ENCODE measurements around the gene CSNK1D. TPM values are rescaled to one million over a fixed set of nuclear protein-coding genes. Genes with fewer than 3 reads are reported as not detected.

CSNK1D gene
- total and polyA plus RNA-seq, 2 donors (not counting 1 experiment from before 2014, with no cell fraction given), result 196 to 241 TPM

GRCh38 chr17:82195675-82196672 is 77.5 kb downstream of the CSNK1D start:
- H3K9ac ChIP-seq (ENCODE audit: low read length), result no peak overlapping the region
- H3K9me3 ChIP-seq (ENCODE audit: control extremely low read depth in 1 of 3, control insufficient read depth in 2 of 3, insufficient read depth in 1 of 3, low read length in 2 of 3), result no peaks in the 10 kb centered on the region

More at GRCh38 chr17:82195675-82196672, 77.5 kb downstream of the CSNK1D start:
- Mint-ChIP-seq H3K4me3 (no peak overlapping the region), H3K4me1 (peaks cover 15% of the 10 kb centered on the region), H3K27ac (no peak overlapping the region), H3K27me3 (no peaks in the 10 kb centered on the region), H3K9me3 (ENCODE audit: insufficient read depth) (no peaks in the 10 kb centered on the region)
- 96% methylated on average over 25 of the region's 25 CpGs for WGBS (ENCODE audit: insufficient coverage)
- ChIA-PET POLR2A (no interaction called here), CTCF (interaction anchor here (0.8 to 2.8 kb wide), 2 partner anchors 10 to 166 kb away, joined by 3 to 7 read pairs; no protein-coding TSS in a partner anchor)
- H3K4me2 ChIP-seq (replicated peaks; ENCODE audit: low read depth, low read length, poor library complexity, severe bottlenecking), result no peak overlapping the region
- TF ChIP-seq, protein P1, sequence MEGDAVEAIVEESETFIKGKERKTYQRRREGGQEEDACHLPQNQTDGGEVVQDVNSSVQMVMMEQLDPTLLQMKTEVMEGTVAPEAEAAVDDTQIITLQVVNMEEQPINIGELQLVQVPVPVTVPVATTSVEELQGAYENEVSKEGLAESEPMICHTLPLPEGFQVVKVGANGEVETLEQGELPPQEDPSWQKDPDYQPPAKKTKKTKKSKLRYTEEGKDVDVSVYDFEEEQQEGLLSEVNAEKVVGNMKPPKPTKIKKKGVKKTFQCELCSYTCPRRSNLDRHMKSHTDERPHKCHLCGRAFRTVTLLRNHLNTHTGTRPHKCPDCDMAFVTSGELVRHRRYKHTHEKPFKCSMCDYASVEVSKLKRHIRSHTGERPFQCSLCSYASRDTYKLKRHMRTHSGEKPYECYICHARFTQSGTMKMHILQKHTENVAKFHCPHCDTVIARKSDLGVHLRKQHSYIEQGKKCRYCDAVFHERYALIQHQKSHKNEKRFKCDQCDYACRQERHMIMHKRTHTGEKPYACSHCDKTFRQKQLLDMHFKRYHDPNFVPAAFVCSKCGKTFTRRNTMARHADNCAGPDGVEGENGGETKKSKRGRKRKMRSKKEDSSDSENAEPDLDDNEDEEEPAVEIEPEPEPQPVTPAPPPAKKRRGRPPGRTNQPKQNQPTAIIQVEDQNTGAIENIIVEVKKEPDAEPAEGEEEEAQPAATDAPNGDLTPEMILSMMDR (IDR thresholded peaks at IDR 0.05), result no peak
- no peak for TF ChIP-seq EZH2 (IDR thresholded peaks at IDR 0.05; ENCODE audit: borderline replicate concordance, insufficient read depth, low read depth, low read length, poor library complexity, severe bottlenecking)
- no peaks in the 10 kb centered on the region for H3K27me3 ChIP-seq (replicated peaks in 1 of 4; ENCODE audit: control extremely low read depth in 1 of 4, control insufficient read depth in 3 of 4, insufficient read depth in 4 of 4, low read length in 3 of 4)
- H2AFZ ChIP-seq (ENCODE audit: insufficient read depth, low read depth, low read length, poor library complexity, severe bottlenecking), result no peak overlapping the region
- no peak overlapping the region for H3K27ac ChIP-seq (ENCODE audit: low read length in 2 of 2)
- DNase-seq (no peak), ATAC-seq (ENCODE audit: low read depth) (no peak)
- peaks cover 3% of the 10 kb centered on the region for H3K79me2 ChIP-seq (ENCODE audit: control insufficient read depth, insufficient read depth, low read length)
- no peaks in the 10 kb centered on the region for H4K20me1 ChIP-seq (ENCODE audit: control insufficient read depth, insufficient read depth, low read length, poor library complexity, severe bottlenecking)
- peaks cover 6 to 7% of the 10 kb centered on the region in 2 donors for H3K4me1 ChIP-seq (ENCODE audit: control insufficient read depth in 2 of 2, insufficient read depth in 2 of 2, low read length in 2 of 2)
- no peak overlapping the region for H3K4me3 ChIP-seq (ENCODE audit: control extremely low read depth in 1 of 5, extremely low read depth in 1 of 5, insufficient read depth in 1 of 5, low read depth in 2 of 5, low read length in 4 of 5)
- intact Hi-C loops (cut with micrococcal nuclease), result no loop called here
- no peaks in the 10 kb centered on the region for H3K36me3 ChIP-seq (replicated peaks in 1 of 2; ENCODE audit: control extremely low read depth in 1 of 2, control insufficient read depth in 1 of 2, extremely low read depth in 1 of 2, insufficient read depth in 2 of 2, low read length in 1 of 2)

Data from B cell (primary cell).